ENCODE results near the gene TTC32. TPM values are rescaled to one million over a fixed set of nuclear protein-coding genes. Genes with fewer than 3 reads are reported as not detected.

Gene TTC32
- total RNA-seq, 1 experiment from 2014 or later: 9.9 TPM

GRCh38 chr2:19888831-19889230 is 13.0 kb downstream of the TTC32 start:
- ChIA-PET CTCF (no interaction called here), POLR2A (no interaction called here)
- Mint-ChIP-seq H3K4me3 (no peak overlapping the region), H3K27ac (no peak overlapping the region), H3K4me1 (no peaks in the 10 kb centered on the region), H3K27me3 (ENCODE audit: low read depth) (no peaks in the 10 kb centered on the region), H3K9me3 (no peaks in the 10 kb centered on the region), H3K36me3 (no peaks in the 10 kb centered on the region)
- no peak for ATAC-seq
- TF ChIP-seq TCF7 (CRISPR knock-in tag; IDR thresholded peaks at IDR 0.05; ENCODE audit: low read depth) (no peak), ZSCAN18 (CRISPR knock-in tag; IDR thresholded peaks at IDR 0.05) (no peak), GRHL2 (CRISPR knock-in tag; IDR thresholded peaks at IDR 0.05; ENCODE audit: insufficient replicate concordance, severe bottlenecking) (no peak), ETV6 (CRISPR knock-in tag; IDR thresholded peaks at IDR 0.05) (no peak), JUN (CRISPR knock-in tag; IDR thresholded peaks at IDR 0.05) (no peak), MYBL2 (CRISPR knock-in tag; IDR thresholded peaks at IDR 0.05) (no peak), IRF1 (CRISPR knock-in tag; IDR thresholded peaks at IDR 0.05) (no peak)
- no peak for DNase-seq (ENCODE audit: low spot score)

- ATAC-seq: no peak
- ChIA-PET POLR2A (no interaction called here), CTCF (no interaction called here)
- H3K36me3 Mint-ChIP-seq: no peaks in the 10 kb centered on the region
- H3K4me1 Mint-ChIP-seq: no peaks in the 10 kb centered on the region
- DNase-seq (ENCODE audit: low spot score): no peak
- no peak overlapping the region for H3K4me3 Mint-ChIP-seq
- H3K27ac Mint-ChIP-seq: no peak overlapping the region
- 0 out of 2 replicates have a peak, but pooled peaks cover 2% of the 10 kb centered on the region for H3K27me3 Mint-ChIP-seq (ENCODE audit: low read depth)
- TF ChIP-seq TEAD1 (CRISPR knock-in tag; IDR thresholded peaks at IDR 0.05): no peak
- no peak for TF ChIP-seq ZSCAN18 (CRISPR knock-in tag; IDR thresholded peaks at IDR 0.05)
- TF ChIP-seq ARID4B (CRISPR knock-in tag; IDR thresholded peaks at IDR 0.05; ENCODE audit: borderline replicate concordance): no peak
- no peak for TF ChIP-seq ZNF671 (CRISPR knock-in tag; IDR thresholded peaks at IDR 0.05)
- TF ChIP-seq FOXJ3 (CRISPR knock-in tag; IDR thresholded peaks at IDR 0.05; ENCODE audit: borderline replicate concordance): no peak
- no peak for TF ChIP-seq MLX (CRISPR knock-in tag; IDR thresholded peaks at IDR 0.05)
- no peak for TF ChIP-seq ZNF532 (CRISPR knock-in tag; IDR thresholded peaks at IDR 0.05; ENCODE audit: borderline replicate concordance)
- TF ChIP-seq KAT7 (CRISPR knock-in tag; IDR thresholded peaks at IDR 0.05; ENCODE audit: borderline replicate concordance): no peak
- TF ChIP-seq MAX (CRISPR knock-in tag; IDR thresholded peaks at IDR 0.05): no peak
- TF ChIP-seq GABPB1 (CRISPR knock-in tag; IDR thresholded peaks at IDR 0.05): no peak
- TF ChIP-seq CREB1 (CRISPR knock-in tag; IDR thresholded peaks at IDR 0.05): no peak
- no peak for TF ChIP-seq CREM (CRISPR knock-in tag; IDR thresholded peaks at IDR 0.05)
- H3K9me3 Mint-ChIP-seq: no peaks in the 10 kb centered on the region
These were observed 14.3 kb downstream of the TTC32 start for GRCh38 chr2:19887510-19887909.
